Mesenchymal stem cell (in vitro differentiated cells and primary cell): ENCODE data around the gene FMN1.

Source experiments
- DNase-seq: peaks from one replicate; pipeline ENCODE4 v3.0.0-alpha.2; 2013
- H2AFZ ChIP-seq: one replicate; pipeline ENCODE4 v1.6.1; 2013; ENCODE audit warnings: low read depth, mild to moderate bottlenecking, control low read depth, inconsistent platforms, low read length, moderate library complexity
- H2AK5ac ChIP-seq: 2 replicates; pipeline ENCODE4 v1.6.1; 2013; ENCODE audit warnings: low read length, moderate library complexity, mild to moderate bottlenecking, inconsistent platforms; ENCODE audit not compliant: severe bottlenecking
- H2BK120ac ChIP-seq: one replicate; pipeline ENCODE4 v1.6.1; 2013; ENCODE audit warnings: low read depth, mild to moderate bottlenecking, inconsistent platforms, low read length, moderate library complexity
- H2BK12ac ChIP-seq, 2 experiments: one replicate each; pipeline ENCODE4 v1.6.1; 2013; ENCODE audit warnings: inconsistent platforms in 2 of 2, low read length in 2 of 2, mild to moderate bottlenecking in 2 of 2, moderate library complexity in 2 of 2, control low read depth in 1 of 2
- H2BK15ac ChIP-seq: one replicate; pipeline ENCODE4 v1.6.1; 2013; ENCODE audit warnings: mild to moderate bottlenecking, low read depth, inconsistent platforms; ENCODE audit not compliant: poor library complexity, severe bottlenecking
- H2BK5ac ChIP-seq: 2 replicates; pipeline ENCODE4 v1.6.1; 2013; ENCODE audit warnings: low read depth, mild to moderate bottlenecking, low read length, control low read depth, inconsistent platforms; ENCODE audit not compliant: poor library complexity, severe bottlenecking
- H3K14ac ChIP-seq, 2 experiments: one replicate each; pipeline ENCODE4 v1.6.1; 2013; ENCODE audit warnings: inconsistent platforms in 2 of 2, low read length in 2 of 2, control low read depth in 1 of 2, mild to moderate bottlenecking in 1 of 2, moderate library complexity in 1 of 2
- H3K18ac ChIP-seq, 2 experiments: one replicate each; pipeline ENCODE4 v1.6.1; 2013; ENCODE audit warnings: inconsistent platforms in 2 of 2, low read length in 2 of 2, control low read depth in 1 of 2, low read depth in 1 of 2, mild to moderate bottlenecking in 1 of 2
- H3K23ac ChIP-seq, 2 experiments: one replicate each; pipeline ENCODE4 v1.6.1; 2013; ENCODE audit warnings: inconsistent platforms in 2 of 2, low read length in 2 of 2, mild to moderate bottlenecking in 2 of 2, moderate library complexity in 2 of 2, control low read depth in 1 of 2
- H3K27ac ChIP-seq: 2 replicates; pipeline ENCODE4 v1.5.1; 2013; ENCODE audit warnings: mild to moderate bottlenecking, moderate library complexity, low read length, control low read depth, inconsistent platforms; ENCODE audit not compliant: poor library complexity, severe bottlenecking
- H3K27me3 ChIP-seq, 2 experiments: 2 replicates each; pipeline versions ENCODE4 v1.6.1 to v1.7.0; 2013; ENCODE audit warnings: low read length in 2 of 2, mild to moderate bottlenecking in 2 of 2, moderate library complexity in 2 of 2, control low read depth in 1 of 2, inconsistent platforms in 1 of 2; ENCODE audit not compliant: control insufficient read depth in 1 of 2, insufficient read depth in 1 of 2
- H3K36me3 ChIP-seq, 2 experiments: 2 replicates each; pipeline versions ENCODE4 v1.6.1 to v1.7.0; 2013; ENCODE audit warnings: low read length in 2 of 2, control low read depth in 1 of 2, inconsistent platforms in 1 of 2, low read depth in 1 of 2, mild to moderate bottlenecking in 1 of 2; ENCODE audit not compliant: insufficient read depth in 2 of 2, control insufficient read depth in 1 of 2
- H3K4ac ChIP-seq, 2 experiments: one replicate each; pipeline ENCODE4 v1.6.1; 2013; ENCODE audit warnings: inconsistent platforms in 2 of 2, low read length in 2 of 2, mild to moderate bottlenecking in 2 of 2, moderate library complexity in 2 of 2, control low read depth in 1 of 2, low read depth in 1 of 2
- H3K4me1 ChIP-seq: 2 replicates; pipeline ENCODE4 v1.6.1; 2013; ENCODE audit warnings: low read depth, low read length, control low read depth; ENCODE audit not compliant: control insufficient read depth, insufficient read depth
- H3K4me2 ChIP-seq: 2 replicates; pipeline ENCODE4 v1.6.1; 2013; ENCODE audit warnings: low read length, mild to moderate bottlenecking, inconsistent platforms; ENCODE audit not compliant: poor library complexity, severe bottlenecking
- H3K4me3 ChIP-seq, 2 experiments: 2 replicates each; pipeline versions ENCODE4 v1.5.1 to v1.7.0; 2013; ENCODE audit warnings: low read length in 2 of 2, mild to moderate bottlenecking in 2 of 2, control low read depth in 1 of 2, low read depth in 1 of 2; ENCODE audit not compliant: insufficient read depth in 1 of 2
- H3K79me1 ChIP-seq: replicated peaks from 2 replicates; pipeline ENCODE4 v1.6.1; 2013; ENCODE audit warnings: mild to moderate bottlenecking, control low read depth, low read length, inconsistent platforms; ENCODE audit not compliant: poor library complexity, severe bottlenecking
- H3K9ac ChIP-seq: 2 replicates; pipeline ENCODE4 v1.7.0; 2013; ENCODE audit warnings: mild to moderate bottlenecking, low read length, moderate library complexity
- H3K9me3 ChIP-seq: 2 replicates; pipeline ENCODE4 v1.7.0; 2013; ENCODE audit warnings: mild to moderate bottlenecking, low read length; ENCODE audit not compliant: control insufficient read depth
- H4K8ac ChIP-seq: one replicate; pipeline ENCODE4 v1.6.1; 2013; ENCODE audit warnings: inconsistent platforms, mild to moderate bottlenecking, low read length, moderate library complexity
- H4K91ac ChIP-seq: one replicate; pipeline ENCODE4 v1.6.1; 2013; ENCODE audit warnings: mild to moderate bottlenecking, low read length, inconsistent platforms
- WGBS: methylation state at CpG from one replicate; pipeline ENCODE4 v1.1.7; 2013; ENCODE audit warnings: mixed read lengths; 5-methylcytosine and 5-hydroxymethylcytosine counted together

FMN1 gene

GRCh38 chr15:33198541-33198940 lies 4.0 kb upstream of the FMN1 start:
- no peak overlapping the region for H2BK15ac ChIP-seq
- H2BK12ac ChIP-seq = no peak overlapping the region
- no peak overlapping the region for H3K27ac ChIP-seq
- H3K14ac ChIP-seq = no peak overlapping the region
- no peak overlapping the region for H2BK5ac ChIP-seq
- H3K79me1 ChIP-seq = no peaks in the 10 kb centered on the region
- DNase-seq = no peak
- H3K23ac ChIP-seq = no peak overlapping the region
- no peak overlapping the region for H3K9ac ChIP-seq
- H4K91ac ChIP-seq = no peak overlapping the region
- no peak overlapping the region for H2AFZ ChIP-seq
- 100% methylated on average over 2 of the region's 4 CpGs for WGBS
- no peak overlapping the region for H2BK120ac ChIP-seq
- no peak overlapping the region for H3K4me3 ChIP-seq
- no peaks in the 10 kb centered on the region for H3K36me3 ChIP-seq
- no peaks in the 10 kb centered on the region for H3K9me3 ChIP-seq
- H3K4ac ChIP-seq = no peak overlapping the region
- no peak overlapping the region for H3K18ac ChIP-seq
- H4K8ac ChIP-seq = no peak overlapping the region
- no peak overlapping the region for H2AK5ac ChIP-seq
- peaks cover 3 to 26% of the 10 kb centered on the region in 2 experiments for H3K27me3 ChIP-seq
- no peak overlapping the region for H3K4me2 ChIP-seq
- H3K4me1 ChIP-seq = peaks cover 10% of the 10 kb centered on the region

- no peak for DNase-seq
- Histone ChIP-seq H3K9ac (no peak overlapping the region), H2BK15ac (no peak overlapping the region), H3K4ac (no peak overlapping the region), H2AFZ (no peak overlapping the region), H3K79me1 (no peaks in the 10 kb centered on the region), H3K27ac (no peak overlapping the region), H3K4me2 (no peak overlapping the region), H3K36me3 (no peaks in the 10 kb centered on the region), H4K91ac (no peak overlapping the region), H2AK5ac (no peak overlapping the region), H3K18ac (no peak overlapping the region), H3K9me3 (no peaks in the 10 kb centered on the region), H3K4me1 (peaks cover 10% of the 10 kb centered on the region), H3K4me3 (no peak overlapping the region), H2BK12ac (no peak overlapping the region), H3K23ac (no peak overlapping the region), H2BK5ac (no peak overlapping the region), H4K8ac (no peak overlapping the region), H2BK120ac (no peak overlapping the region), H3K27me3 (peaks cover 10 to 35% of the 10 kb centered on the region in 2 experiments), H3K14ac (no peak overlapping the region)
- WGBS = 95% methylated on average over 4 of the region's 5 CpGs
Observed at GRCh38 chr15:33197636-33198035, 3.1 kb upstream of the FMN1 start.

DNA sequence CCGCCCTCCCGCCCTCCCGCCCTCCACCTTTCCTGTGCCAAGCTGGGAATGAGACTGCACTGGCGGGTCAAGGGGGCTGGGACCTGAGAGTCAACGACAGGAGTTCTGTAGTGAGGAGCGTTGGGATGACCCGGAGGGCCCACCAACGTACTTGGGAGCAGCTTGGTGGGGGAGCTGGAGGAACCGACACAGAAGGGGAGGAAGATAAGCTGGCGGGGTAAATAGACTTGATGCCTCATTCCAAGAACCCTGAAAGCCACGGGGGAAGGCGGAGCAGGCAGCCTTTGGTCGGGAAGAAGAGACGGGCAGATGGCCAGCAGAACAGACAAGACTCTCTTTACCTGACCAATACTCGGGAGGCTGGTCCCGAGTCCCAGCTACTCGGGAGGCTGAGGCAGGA lies 277 bp downstream of the FMN1 start:
- DNase-seq = no peak
- H3K4me2 ChIP-seq = peak overlapping the region; percentile 94
- H3K36me3 ChIP-seq = no peaks in the 10 kb centered on the region
- no peak overlapping the region for H4K91ac ChIP-seq
- H2BK5ac ChIP-seq = no peak overlapping the region
- no peaks in the 10 kb centered on the region for H3K79me1 ChIP-seq
- WGBS = 7% methylated on average over 14 of the region's 17 CpGs
- peak overlapping the region; percentile 44 to 89 for H3K4me3 ChIP-seq
- no peak overlapping the region for H3K14ac ChIP-seq
- H4K8ac ChIP-seq = no peak overlapping the region
- peak overlapping the region; percentile 76 for H2AFZ ChIP-seq
- H3K9ac ChIP-seq = peak overlapping the region; percentile 46
- no peak overlapping the region for H3K4ac ChIP-seq
- no peak overlapping the region for H2BK120ac ChIP-seq
- no peak overlapping the region for H3K23ac ChIP-seq
- H2BK12ac ChIP-seq = no peak overlapping the region
- no peak overlapping the region for H2BK15ac ChIP-seq
- H3K18ac ChIP-seq = peak overlapping the region in 1 of 2 experiments; percentile 34
- H3K4me1 ChIP-seq = peaks cover 7% of the 10 kb centered on the region
- peaks cover 25 to 49% of the 10 kb centered on the region in 2 experiments for H3K27me3 ChIP-seq
- no peaks in the 10 kb centered on the region for H3K9me3 ChIP-seq
- H2AK5ac ChIP-seq = no peak overlapping the region
- H3K27ac ChIP-seq = no peak overlapping the region

DNA sequence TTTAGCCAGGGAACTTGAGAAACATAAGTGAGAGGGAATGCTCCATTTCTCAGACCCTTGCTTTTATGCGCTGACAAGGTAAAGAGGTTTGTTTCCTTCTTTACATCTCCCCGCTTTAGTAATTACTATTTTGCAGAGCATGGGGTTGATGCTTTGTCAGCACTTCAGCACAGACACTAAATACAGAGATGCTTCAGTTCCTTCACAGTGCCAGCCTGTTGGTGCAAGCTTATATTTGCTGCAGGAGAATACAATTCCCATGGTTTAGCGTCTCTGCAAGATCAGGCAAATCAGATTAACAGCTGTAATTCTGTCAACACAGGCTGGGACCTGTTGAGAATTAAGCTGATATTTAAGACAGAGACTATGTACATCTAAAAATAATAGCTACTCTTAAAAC lies 2.9 kb downstream of the FMN1 start:
- no peak overlapping the region for H3K4me3 ChIP-seq
- no peak overlapping the region for H2BK12ac ChIP-seq
- no peak overlapping the region for H4K8ac ChIP-seq
- H3K14ac ChIP-seq = no peak overlapping the region
- H3K4me1 ChIP-seq = peaks cover 7% of the 10 kb centered on the region
- no peaks in the 10 kb centered on the region for H3K36me3 ChIP-seq
- WGBS = 40% methylated on average over 2 of the region's 3 CpGs
- H3K4me2 ChIP-seq = no peak overlapping the region
- peaks cover 33 to 63% of the 10 kb centered on the region in 2 experiments for H3K27me3 ChIP-seq
- no peak overlapping the region for H2AK5ac ChIP-seq
- no peaks in the 10 kb centered on the region for H3K9me3 ChIP-seq
- H3K9ac ChIP-seq = no peak overlapping the region
- H3K27ac ChIP-seq = no peak overlapping the region
- no peak overlapping the region for H3K4ac ChIP-seq
- H3K18ac ChIP-seq = no peak overlapping the region
- no peak overlapping the region for H4K91ac ChIP-seq
- no peak overlapping the region for H3K23ac ChIP-seq
- no peak overlapping the region for H2BK15ac ChIP-seq
- H2BK120ac ChIP-seq = no peak overlapping the region
- DNase-seq = no peak
- H2BK5ac ChIP-seq = no peak overlapping the region
- H2AFZ ChIP-seq = no peak overlapping the region
- no peaks in the 10 kb centered on the region for H3K79me1 ChIP-seq
